NCI-H526 treated with DMSO at 0.1 percent for 48 hours (cell line): ENCODE results near the gene TNS1.

ENCODE experiments used
- DNase-seq: peaks from one replicate; lab custom pipeline; 2025; lab: John Stamatoyannopoulos, UW

TNS1 gene

GRCh38 chr2:217849154-217849975, 153.4 kb downstream of the TNS1 start:
- DNase-seq: no peak

GRCh38 chr2:217848351-217848957, 154.3 kb downstream of the TNS1 start:
- no peak for DNase-seq

- DNase-seq: no peak
Measured at GRCh38 chr2:217847552-217848350, 155.0 kb downstream of the TNS1 start.

- no peak for DNase-seq
Measured at GRCh38 chr2:217847115-217847514, 155.7 kb downstream of the TNS1 start.

GRCh38 chr2:217846321-217846743, 156.5 kb downstream of the TNS1 start:
- DNase-seq: no peak

- DNase-seq: no peak
Measured at GRCh38 chr2:217845301-217845700, 157.5 kb downstream of the TNS1 start.

GRCh38 chr2:217844696-217845095, 158.1 kb downstream of the TNS1 start:
- DNase-seq: no peak

GRCh38 chr2:217843324-217843723, 159.5 kb downstream of the TNS1 start:
- DNase-seq: no peak

GRCh38 chr2:217842017-217842416, 160.8 kb downstream of the TNS1 start:
- no peak for DNase-seq

GRCh38 chr2:217840522-217840921, 162.3 kb downstream of the TNS1 start:
- DNase-seq: no peak

- DNase-seq: no peak
Measured at GRCh38 chr2:217839750-217840107, 163.1 kb downstream of the TNS1 start.

- DNase-seq: no peak
Measured at GRCh38 chr2:217839073-217839749, 163.6 kb downstream of the TNS1 start.

- DNase-seq: no peak
Measured at GRCh38 chr2:217838409-217838831, 164.4 kb downstream of the TNS1 start.

- no peak for DNase-seq
Measured at GRCh38 chr2:217837530-217837929, 165.3 kb downstream of the TNS1 start.

- DNase-seq: no peak
Measured at GRCh38 chr2:217836901-217837491, 165.8 kb downstream of the TNS1 start.

GRCh38 chr2:217835931-217836891, 166.6 kb downstream of the TNS1 start:
- no peak for DNase-seq

GRCh38 chr2:217834744-217835513, 167.9 kb downstream of the TNS1 start:
- DNase-seq: no peak

- DNase-seq: no peak
Measured at GRCh38 chr2:217834057-217834620, 168.7 kb downstream of the TNS1 start.

- no peak for DNase-seq
Measured at GRCh38 chr2:217833439-217833838, 169.4 kb downstream of the TNS1 start.

- DNase-seq: no peak
Measured at GRCh38 chr2:217832987-217833386, 169.8 kb downstream of the TNS1 start.
